NCI-H82 treated with DMSO at 0.1 percent for 48 hours (cell line): ENCODE results near the gene MC2R.
"Not testable (repeated sequence)": the region's sequence is repeated elsewhere in the genome, so short reads cannot be mapped to it uniquely, and the experiment has no call there.

Source experiments
- DNase-seq: peaks from one replicate; lab custom pipeline; 2025; ENCODE audit not compliant: unreplicated experiment; lab: John Stamatoyannopoulos, UW

Gene MC2R

GRCh38 chr18:13894531-13894930 lies 20.8 kb downstream of the MC2R start:
- no peak for DNase-seq

GRCh38 chr18:13893418-13893760 lies 21.9 kb downstream of the MC2R start:
- DNase-seq = no peak

- DNase-seq = no peak
Observed at GRCh38 chr18:13892098-13892497, 23.2 kb downstream of the MC2R start.

GRCh38 chr18:13890761-13891361 lies 24.5 kb downstream of the MC2R start:
- no peak for DNase-seq

GRCh38 chr18:13889671-13890070 lies 25.7 kb downstream of the MC2R start:
- no peak for DNase-seq

GRCh38 chr18:13888191-13888716 lies 27.1 kb downstream of the MC2R start:
- no peak for DNase-seq

GRCh38 chr18:13885009-13885408 lies 30.3 kb downstream of the MC2R start:
- no peak for DNase-seq

- DNase-seq = no peak
Observed at GRCh38 chr18:13879937-13880336, 35.4 kb downstream of the MC2R start.

- no peak for DNase-seq
Observed at GRCh38 chr18:13879492-13879891, 35.8 kb downstream of the MC2R start.

- no peak for DNase-seq
Observed at GRCh38 chr18:13878857-13879256, 36.5 kb downstream of the MC2R start.

- no peak for DNase-seq
Observed at GRCh38 chr18:13877157-13877556, 38.2 kb downstream of the MC2R start.

GRCh38 chr18:13874558-13874957 lies 40.8 kb downstream of the MC2R start:
- no peak for DNase-seq

- no peak for DNase-seq
Observed at GRCh38 chr18:13872932-13873331, 42.4 kb downstream of the MC2R start.

GRCh38 chr18:13872373-13872772 lies 43.0 kb downstream of the MC2R start:
- DNase-seq = no peak

- DNase-seq = no peak
Observed at GRCh38 chr18:13871701-13872100, 43.6 kb downstream of the MC2R start.

- no peak for DNase-seq
Observed at GRCh38 chr18:13868501-13869271, 46.6 kb downstream of the MC2R start.

- DNase-seq = not testable (repeated sequence)
Observed at GRCh38 chr18:13862898-13863297, 52.4 kb downstream of the MC2R start.

GRCh38 chr18:13849791-13850190 lies 65.5 kb downstream of the MC2R start:
- DNase-seq = no peak

- no peak for DNase-seq
Observed at GRCh38 chr18:13836559-13836958, 78.8 kb downstream of the MC2R start.

GRCh38 chr18:13835202-13835601 lies 80.1 kb downstream of the MC2R start:
- no peak for DNase-seq

GRCh38 chr18:13834496-13835015 lies 80.8 kb downstream of the MC2R start:
- DNase-seq = no peak
